HG02759 (cell line): ENCODE results near the gene MGST3.
A peak's percentile ranks its signal among the peaks of the same experiment; 100 is the strongest.
"Not testable (repeated sequence)": the region's sequence is repeated elsewhere in the genome, so short reads cannot be mapped to it uniquely, and the experiment has no call there.

ENCODE experiments used
- ATAC-seq: cut with Tn5 transposase; IDR thresholded peaks from one replicate; pipeline ENCODE4 v1.9.1; 2021; ENCODE audit warnings: mild to moderate bottlenecking, moderate library complexity; ENCODE audit not compliant: unreplicated experiment

MGST3 gene

GRCh38 chr1:165630629-165631341 lies at the start of gene MGST3:
TSS of gene MGST3 (plus strand) at chr1:165631234. CDS start at chr1:165649848, 18,614 bp downstream.
- peak; percentile 86 for ATAC-seq

DNA sequence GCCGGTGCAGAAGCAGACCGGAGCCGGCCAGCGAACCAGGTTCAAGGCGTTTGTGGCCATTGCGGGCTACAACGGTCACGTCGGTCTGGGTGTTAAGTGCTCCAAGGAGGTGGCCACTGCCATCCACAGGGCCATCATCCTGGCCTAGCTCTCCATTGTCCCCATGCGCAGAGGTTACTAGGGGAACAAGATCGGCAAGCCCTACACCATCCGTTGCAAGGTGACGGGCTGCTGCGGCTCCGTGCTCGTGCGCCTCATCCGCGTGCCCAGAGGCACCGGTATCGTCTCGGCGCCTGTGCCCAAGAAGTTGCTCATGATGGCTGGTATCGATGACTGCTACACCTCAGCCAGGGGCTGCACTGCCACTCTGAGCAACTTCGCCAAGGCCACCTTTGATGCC lies 49.1 kb upstream of the MGST3 start:
- ATAC-seq = no peak

DNA sequence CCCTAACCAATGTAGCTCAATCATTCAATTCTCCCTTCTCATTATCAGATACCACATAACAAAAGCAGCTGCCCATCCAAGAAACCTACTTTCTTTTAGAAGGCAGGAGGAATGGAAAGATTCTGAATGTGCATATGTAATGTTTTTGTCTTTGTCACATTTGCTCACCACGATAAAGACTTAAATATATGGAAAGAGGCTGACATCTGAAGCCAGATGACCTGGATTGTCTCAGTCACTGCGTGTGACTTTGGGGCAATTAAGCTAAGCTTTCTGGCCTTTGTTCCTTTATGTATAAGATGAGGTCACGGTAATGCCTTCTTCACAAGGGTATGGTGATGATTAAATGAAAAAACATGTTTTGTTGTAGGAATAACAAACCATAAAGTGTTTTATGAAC lies 44.6 kb upstream of the MGST3 start:
- no peak for ATAC-seq

GRCh38 chr1:165591391-165591790 lies 39.6 kb upstream of the MGST3 start:
- not testable (repeated sequence) for ATAC-seq

- no peak for ATAC-seq
These were observed 37.9 kb upstream of the MGST3 start for GRCh38 chr1:165592945-165593823.

DNA sequence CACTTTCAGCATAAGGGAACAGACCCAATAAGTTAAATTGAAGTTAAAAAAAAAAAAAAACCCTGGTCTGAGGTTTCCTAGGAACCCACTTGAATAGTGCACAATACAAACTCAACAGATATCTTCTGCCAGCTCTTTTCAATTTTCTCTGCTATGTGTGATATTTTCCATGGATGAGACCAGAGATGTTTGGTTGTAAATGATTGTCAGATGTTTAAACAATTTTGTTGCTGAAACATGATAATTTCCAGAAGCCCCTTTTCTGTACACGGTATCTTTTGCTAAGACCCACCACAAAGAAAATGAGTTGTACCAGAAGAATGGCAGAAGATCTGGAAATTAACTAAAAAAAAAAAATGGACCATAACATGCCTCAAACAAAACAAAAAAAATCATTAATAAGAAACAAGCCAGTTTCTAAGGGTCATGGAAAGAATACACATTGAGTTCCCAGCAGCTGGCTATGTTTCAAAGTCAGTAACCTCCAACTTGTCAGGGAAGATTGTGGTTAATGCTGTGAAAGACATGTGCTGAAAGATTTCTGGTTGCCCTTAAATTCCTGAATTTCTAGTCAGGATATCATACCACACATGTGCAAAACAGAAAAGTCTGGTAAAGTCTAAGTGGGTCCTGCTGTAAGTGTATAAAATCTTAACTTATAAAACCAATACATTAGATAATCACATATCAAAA lies 35.6 kb upstream of the MGST3 start:
- no peak for ATAC-seq

- peak; percentile 97 for ATAC-seq
These were observed 33.0 kb upstream of the MGST3 start for GRCh38 chr1:165597883-165598675.

GRCh38 chr1:165598676-165599059 lies 32.4 kb upstream of the MGST3 start:
- no peak for ATAC-seq

DNA sequence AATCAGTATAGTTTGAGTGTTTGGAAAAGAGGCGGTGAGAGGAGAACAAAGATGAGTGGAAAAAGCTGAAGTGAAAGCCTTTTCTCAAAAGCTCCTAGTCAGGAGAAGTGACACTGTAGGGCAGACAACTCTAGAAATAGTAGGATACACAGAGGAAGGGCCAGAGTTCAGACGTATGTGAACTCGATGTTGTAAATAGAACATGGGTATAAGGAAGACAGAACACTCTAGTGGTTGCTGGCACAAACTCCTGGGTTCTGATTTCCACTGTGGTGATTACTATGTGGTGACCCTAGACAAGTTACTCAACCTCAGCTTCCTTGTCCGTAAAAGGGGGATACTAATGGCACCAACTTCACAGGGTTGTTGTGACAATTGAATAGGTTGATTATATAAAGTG lies 30.2 kb upstream of the MGST3 start:
- no peak for ATAC-seq

DNA sequence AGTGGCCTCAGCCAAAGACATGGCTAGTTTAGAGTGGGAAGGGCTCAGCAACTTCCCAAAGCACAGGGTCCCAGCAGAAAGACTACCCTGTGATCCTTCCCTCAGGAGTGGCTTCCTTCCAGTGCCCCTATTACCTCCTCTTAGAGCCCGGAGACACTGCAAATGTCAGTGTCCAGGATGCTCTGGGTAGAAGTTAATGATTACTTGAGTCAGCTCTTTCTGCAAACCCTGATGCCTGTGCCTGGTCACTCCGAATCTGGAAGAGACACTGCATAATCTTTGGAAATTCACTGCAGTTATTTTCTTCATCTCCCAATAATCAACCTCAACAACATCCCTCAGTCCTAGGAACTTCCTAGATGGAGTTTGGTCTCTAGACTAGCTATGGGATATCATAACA lies 27.2 kb upstream of the MGST3 start:
- no peak for ATAC-seq

DNA sequence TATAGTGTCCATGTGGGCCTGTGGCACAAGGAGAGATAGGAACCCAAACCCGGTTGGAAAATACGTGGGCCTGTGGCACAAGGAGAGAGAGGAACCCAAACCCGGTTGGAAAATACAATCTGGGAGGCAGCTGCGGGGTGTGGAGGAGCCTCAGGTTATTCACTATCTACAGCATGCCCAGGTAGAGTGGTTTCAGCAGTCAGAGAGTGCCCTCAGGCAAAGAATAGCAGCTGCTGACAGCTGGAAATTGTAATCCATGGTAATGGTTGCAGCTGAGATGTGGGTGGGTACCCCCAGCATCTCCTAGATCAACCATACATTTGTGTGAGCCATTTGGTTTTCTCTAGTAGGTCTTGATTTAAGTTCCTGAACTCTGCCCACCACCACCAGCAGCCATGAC lies 25.8 kb upstream of the MGST3 start:
- no peak for ATAC-seq

DNA sequence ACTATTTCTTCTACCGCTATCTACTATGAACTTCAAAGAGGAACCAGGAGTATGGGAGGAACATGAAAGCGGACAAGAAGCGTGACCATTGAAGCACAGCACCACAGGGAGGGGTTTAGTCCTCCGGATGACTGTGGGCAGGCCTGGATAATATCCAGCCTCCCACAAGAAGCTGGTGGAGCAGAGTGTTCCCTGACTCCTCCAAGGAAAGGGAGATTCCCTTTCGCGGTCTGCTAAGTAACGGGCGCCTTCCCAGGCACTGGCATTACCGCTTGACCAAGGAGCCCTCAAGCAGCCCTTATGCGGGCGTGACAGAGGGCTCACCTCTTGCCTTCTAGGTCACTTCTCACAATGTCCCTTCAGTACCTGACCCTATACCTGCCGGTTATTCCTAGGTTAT lies 24.4 kb upstream of the MGST3 start:
- not testable (repeated sequence) for ATAC-seq

- no peak for ATAC-seq
These were observed 20.2 kb upstream of the MGST3 start for GRCh38 chr1:165610866-165611265.

DNA sequence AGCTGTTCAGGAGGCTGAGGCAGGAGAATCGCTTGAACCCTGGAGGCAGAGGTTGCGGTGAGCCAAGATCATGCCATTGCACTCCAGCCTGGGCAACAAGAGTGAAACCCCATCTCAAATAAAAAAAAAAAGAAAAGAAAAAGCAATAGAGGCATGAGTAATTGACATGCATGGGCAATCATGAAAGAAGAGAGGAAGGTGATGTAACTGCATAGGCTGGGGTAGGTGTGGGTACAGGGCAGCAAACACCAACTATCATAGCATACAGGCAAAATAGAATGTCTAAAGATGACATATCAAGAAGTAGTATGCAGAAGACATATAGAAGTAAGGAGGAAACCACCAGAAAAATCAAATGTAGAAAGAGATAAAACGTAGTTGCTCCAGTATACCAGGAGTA lies 19.0 kb upstream of the MGST3 start:
- ATAC-seq = no peak

GRCh38 chr1:165616054-165616612 lies 14.9 kb upstream of the MGST3 start:
- ATAC-seq = no peak

DNA sequence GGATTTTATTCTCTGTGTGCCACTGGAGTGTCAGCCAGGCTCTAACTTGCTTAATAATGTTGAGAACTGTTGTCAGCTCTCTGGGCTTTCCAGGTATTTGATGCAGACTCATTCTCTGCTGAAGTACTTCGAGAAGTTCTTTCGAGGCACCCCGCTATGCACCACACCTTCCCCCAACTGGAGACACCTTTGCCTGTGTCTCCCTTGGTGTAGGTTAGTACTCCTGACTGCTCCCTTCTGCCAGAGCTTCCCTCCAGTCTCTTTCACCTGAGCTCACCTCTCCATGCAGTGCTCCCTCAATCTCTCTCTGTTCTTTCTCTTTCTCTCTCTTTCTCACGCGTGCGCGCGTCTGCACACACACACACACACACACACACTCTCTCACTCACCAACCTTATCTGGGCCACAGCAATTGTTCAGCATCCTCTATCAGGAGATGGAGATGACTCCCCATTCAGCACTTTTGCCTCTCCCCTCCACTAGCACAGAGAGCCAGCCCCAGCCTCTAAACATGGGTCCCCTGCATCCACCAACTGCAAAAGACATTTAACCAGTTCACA lies 14.0 kb upstream of the MGST3 start:
- no peak for ATAC-seq

GRCh38 chr1:165619647-165620151 lies 11.3 kb upstream of the MGST3 start:
- no peak for ATAC-seq

- ATAC-seq = no peak
These were observed 7.4 kb upstream of the MGST3 start for GRCh38 chr1:165623624-165624023.

DNA sequence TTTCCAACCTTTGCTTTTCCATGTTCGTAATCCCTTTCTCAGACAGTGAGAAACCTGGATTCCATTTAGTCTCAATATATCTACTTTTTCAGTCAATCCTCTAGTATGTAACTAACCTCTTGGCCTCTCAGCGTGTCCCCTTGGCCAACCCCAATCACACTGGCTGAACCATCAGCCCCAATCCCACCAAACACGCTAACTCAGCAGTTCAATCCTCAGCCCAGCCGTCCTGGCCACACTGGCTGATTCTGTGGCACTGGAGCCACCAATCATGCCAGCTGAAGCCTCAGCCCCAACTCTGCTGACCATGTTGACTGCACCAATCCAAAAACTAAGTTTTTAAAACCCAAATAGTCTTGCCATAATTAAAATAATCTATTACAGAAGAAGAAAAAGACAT lies 6.6 kb upstream of the MGST3 start:
- ATAC-seq = no peak
